Cardiac muscle cell (in vitro differentiated cells and primary cell): ENCODE results near the gene NOL8. TPM values are rescaled to one million over a fixed set of nuclear protein-coding genes. Genes with fewer than 3 reads are reported as not detected.

Experiments used
- DNase-seq, 2 donors: peaks; one replicate each; pipeline versions ENCODE4 v3.0.0 to v3.0.0-alpha.2; 2010 to 2017; ENCODE audit warnings: low read depth in 1 of 2, low spot score in 1 of 2
- H3K27ac ChIP-seq: fragments of 200-600 bp; sonication (generic); 2 replicates; pipeline ENCODE4 v1.5.1; 2016
- H3K27me3 ChIP-seq: fragments of 200-600 bp; sonication (generic); 2 replicates; pipeline ENCODE4 v1.6.0; 2016; ENCODE audit warnings: control low read depth
- H3K36me3 ChIP-seq: fragments of 200-600 bp; sonication (generic); 2 replicates; pipeline ENCODE4 v1.5.1; 2016; ENCODE audit warnings: control low read depth
- H3K4me1 ChIP-seq: fragments of 200-600 bp; sonication (generic); 2 replicates; pipeline ENCODE4 v1.8.1; 2017; ENCODE audit warnings: low read depth, mild to moderate bottlenecking, mixed run types
- H3K4me3 ChIP-seq: fragments of 200-600 bp; sonication (generic); 2 replicates; pipeline ENCODE4 v1.5.1; 2016; ENCODE audit warnings: mild to moderate bottlenecking
- H3K9me3 ChIP-seq: fragments of 200-600 bp; sonication (generic); 2 replicates; pipeline ENCODE4 v1.5.1; 2017; ENCODE audit warnings: low read depth, mild to moderate bottlenecking, control low read depth
- polyA plus RNA-seq: library from polyadenylated mRNA; unstranded; fragments of >200 nt; fragmentation: Nextera tagmentation; extraction: Ambion mirVana; gene quantifications from 2 replicates; pipeline ENCODE4 v1.2.1, GENCODE V29; 2016
- total RNA-seq: library from RNA; depleted of rRNA; stranded (reverse); fragments of >200 nt; gene quantifications from 2 replicates; pipeline ENCODE4 v1.2.3, GENCODE V29; 2016
- TF ChIP-seq, protein P1 (sequence below): IDR thresholded peaks from 2 replicates; pipeline ENCODE4 v1.5.1; 2012; ENCODE audit warnings: low read depth, mild to moderate bottlenecking, low read length

Gene NOL8
- total and polyA plus RNA-seq, 2 experiments from 2014 or later, result 15.1 to 21.6 TPM

DNA sequence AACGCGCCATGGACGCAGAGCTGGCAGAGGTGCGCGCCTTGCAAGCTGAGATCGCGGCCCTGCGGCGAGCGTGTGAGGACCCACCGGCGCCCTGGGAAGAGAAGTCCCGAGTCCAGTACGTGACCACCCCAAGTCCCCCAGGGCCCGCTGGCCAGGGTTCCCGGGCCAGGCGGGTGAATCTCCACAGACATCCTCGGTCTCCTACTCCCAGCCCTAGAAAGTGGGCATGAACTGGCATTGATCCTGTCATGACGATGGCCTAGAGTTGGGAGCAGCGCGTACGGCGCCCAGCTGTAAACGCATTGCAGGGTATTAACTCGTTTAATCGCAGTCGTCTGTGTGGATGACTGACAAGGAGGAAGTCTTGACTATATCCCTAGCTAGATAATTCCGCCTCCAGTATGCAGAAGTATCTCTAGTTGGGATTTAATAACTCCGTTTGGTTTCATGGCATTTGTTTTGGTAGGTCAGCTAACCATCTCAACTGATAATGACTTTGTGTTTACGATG, 896 bp upstream of the NOL8 start:
- peaks cover 8% of the 10 kb centered on the region for H3K4me1 ChIP-seq
- TF ChIP-seq, protein P1, sequence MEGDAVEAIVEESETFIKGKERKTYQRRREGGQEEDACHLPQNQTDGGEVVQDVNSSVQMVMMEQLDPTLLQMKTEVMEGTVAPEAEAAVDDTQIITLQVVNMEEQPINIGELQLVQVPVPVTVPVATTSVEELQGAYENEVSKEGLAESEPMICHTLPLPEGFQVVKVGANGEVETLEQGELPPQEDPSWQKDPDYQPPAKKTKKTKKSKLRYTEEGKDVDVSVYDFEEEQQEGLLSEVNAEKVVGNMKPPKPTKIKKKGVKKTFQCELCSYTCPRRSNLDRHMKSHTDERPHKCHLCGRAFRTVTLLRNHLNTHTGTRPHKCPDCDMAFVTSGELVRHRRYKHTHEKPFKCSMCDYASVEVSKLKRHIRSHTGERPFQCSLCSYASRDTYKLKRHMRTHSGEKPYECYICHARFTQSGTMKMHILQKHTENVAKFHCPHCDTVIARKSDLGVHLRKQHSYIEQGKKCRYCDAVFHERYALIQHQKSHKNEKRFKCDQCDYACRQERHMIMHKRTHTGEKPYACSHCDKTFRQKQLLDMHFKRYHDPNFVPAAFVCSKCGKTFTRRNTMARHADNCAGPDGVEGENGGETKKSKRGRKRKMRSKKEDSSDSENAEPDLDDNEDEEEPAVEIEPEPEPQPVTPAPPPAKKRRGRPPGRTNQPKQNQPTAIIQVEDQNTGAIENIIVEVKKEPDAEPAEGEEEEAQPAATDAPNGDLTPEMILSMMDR, result no peak
- peak overlapping the region; percentile 61 for H3K4me3 ChIP-seq
- H3K27me3 ChIP-seq, result no peaks in the 10 kb centered on the region
- peaks cover 23% of the 10 kb centered on the region for H3K36me3 ChIP-seq
- peak overlapping the region; percentile 100 for H3K27ac ChIP-seq
- no peaks in the 10 kb centered on the region for H3K9me3 ChIP-seq
- DNase-seq, result no peak

DNA sequence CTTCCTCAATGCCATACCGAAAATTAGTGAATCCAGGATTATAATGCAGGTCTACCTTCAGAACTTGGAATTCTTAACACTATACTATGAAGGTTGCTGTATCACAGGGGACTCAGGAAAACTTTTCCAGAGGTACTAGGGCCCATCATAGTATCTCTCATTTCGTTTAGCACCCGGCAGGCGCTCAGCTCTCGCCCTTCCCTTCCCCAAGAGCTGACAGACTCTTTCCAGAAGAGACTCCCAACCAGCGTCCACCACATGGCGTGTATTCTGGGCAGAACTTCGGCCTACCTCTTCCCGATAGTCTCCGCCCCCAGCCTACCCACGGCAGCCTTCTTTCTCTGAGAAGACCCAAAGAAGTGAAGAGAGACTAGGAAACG, 271 bp downstream of the NOL8 start:
- Histone ChIP-seq H3K27ac (peak overlapping the region; percentile 100), H3K9me3 (no peaks in the 10 kb centered on the region), H3K4me3 (peak overlapping the region; percentile 61), H3K36me3 (peaks cover 26% of the 10 kb centered on the region), H3K27me3 (no peaks in the 10 kb centered on the region), H3K4me1 (peaks cover 8% of the 10 kb centered on the region)
- TF ChIP-seq, protein P1, result no peak
- no peak for DNase-seq

DNA sequence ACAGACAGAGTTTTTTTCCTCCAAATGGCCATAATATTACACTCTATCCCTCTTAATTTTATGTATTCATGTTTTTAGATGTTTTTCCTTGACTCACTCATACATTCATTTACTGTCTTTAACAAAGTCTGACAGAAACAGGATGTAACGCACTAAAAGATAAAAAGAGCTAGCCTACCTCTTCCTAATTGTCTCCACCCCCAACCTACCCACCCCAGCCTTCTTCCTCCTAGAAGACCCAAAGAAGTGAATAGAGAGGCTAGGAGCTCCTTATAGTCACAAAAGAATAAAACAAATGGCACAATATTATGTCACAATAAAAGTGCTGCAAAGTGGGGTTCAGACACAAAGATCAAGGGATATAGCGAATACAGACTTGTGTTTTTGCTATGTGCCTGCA, 719 bp downstream of the NOL8 start:
- Histone ChIP-seq H3K27ac (peak overlapping the region; percentile 100), H3K36me3 (peaks cover 30% of the 10 kb centered on the region), H3K9me3 (no peaks in the 10 kb centered on the region), H3K4me1 (peaks cover 8% of the 10 kb centered on the region), H3K27me3 (no peaks in the 10 kb centered on the region), H3K4me3 (peak overlapping the region; percentile 61)
- DNase-seq, result no peak
- TF ChIP-seq, protein P1, result no peak

DNA sequence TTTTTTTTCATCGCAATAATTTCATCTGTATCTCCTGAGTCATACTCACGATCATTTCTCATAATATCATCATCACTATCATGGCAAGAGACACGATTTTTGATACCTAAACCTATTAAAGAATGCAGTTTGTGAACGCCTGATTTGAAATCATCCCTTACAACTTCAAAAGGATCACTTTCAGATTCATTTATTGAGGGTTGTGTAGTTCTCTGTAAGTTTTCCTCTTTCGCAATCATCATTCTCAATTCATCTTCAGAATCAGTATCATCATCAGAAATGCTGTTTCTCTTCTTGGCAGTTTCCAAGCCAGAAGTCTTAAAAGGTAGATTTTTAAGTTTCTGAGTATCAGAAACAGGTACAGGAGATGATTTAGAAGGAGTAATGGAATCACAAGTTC, 9.7 kb downstream of the NOL8 start:
- Histone ChIP-seq H3K4me3 (no peak overlapping the region), H3K4me1 (peaks cover 16% of the 10 kb centered on the region), H3K36me3 (peaks cover 38% of the 10 kb centered on the region), H3K27ac (no peak overlapping the region), H3K27me3 (no peaks in the 10 kb centered on the region), H3K9me3 (no peaks in the 10 kb centered on the region)
- TF ChIP-seq, protein P1, result no peak
- DNase-seq, result no peak

DNA sequence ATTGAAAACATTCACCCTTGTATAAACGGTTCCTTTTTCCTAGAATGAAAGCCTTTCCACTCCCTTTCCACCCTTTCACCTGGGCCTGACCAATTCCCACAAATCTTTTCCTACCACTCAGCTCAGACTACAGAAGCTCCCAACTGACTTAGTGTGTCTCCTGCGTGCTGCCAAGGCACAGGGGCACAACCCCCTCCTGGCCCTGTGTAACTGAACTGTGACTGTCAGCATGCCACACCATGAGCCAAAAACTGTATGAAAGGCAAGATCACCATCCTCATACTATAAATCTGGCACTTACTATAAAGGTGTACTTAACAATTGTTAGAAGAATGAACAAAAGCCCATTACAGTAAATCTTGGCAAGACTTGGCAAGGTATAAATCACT, 11.5 kb downstream of the NOL8 start:
- Histone ChIP-seq H3K27me3 (no peaks in the 10 kb centered on the region), H3K4me1 (peaks cover 16% of the 10 kb centered on the region), H3K27ac (peak overlapping the region; percentile 91), H3K36me3 (peaks cover 40% of the 10 kb centered on the region), H3K4me3 (no peak overlapping the region), H3K9me3 (no peaks in the 10 kb centered on the region)
- DNase-seq, result no peak
- TF ChIP-seq, protein P1, result no peak
